ENCODE data around the gene GABRA1. TPM values are rescaled to one million over a fixed set of nuclear protein-coding genes. Genes with fewer than 3 reads are reported as not detected.

Gene GABRA1
- polyA plus RNA-seq, 2 of the 4 experiments (the other 2 are of a cell fraction), result not detected

DNA sequence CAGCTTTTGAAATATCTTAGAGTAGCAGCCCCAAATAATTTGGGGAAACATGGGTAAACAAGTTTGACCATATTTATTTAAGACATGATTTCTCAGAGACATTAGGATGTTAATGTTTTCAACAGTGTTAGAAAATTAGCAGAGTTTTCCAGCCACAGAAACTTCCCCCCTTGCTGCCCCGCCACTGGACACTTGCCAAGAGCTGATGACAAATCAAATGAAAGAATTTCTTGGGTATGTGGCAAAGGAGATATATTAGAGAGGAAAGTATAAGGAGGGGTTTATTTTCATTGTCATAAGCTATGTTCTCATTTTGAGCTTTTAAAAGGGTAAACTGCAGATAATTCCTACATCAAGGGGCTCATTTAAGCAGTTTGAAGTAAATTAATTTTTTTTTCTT lies 15.9 kb downstream of the GABRA1 start:
- DNase-seq (ENCODE audit: low read depth in 1 of 2, low spot score in 1 of 2), result no peak
- Histone ChIP-seq H3K4me3 (no peak overlapping the region), H3K27ac (no peak overlapping the region), H3K4me1 (no peaks in the 10 kb centered on the region), H3K9me3 (no peaks in the 10 kb centered on the region), H3K4me2 (no peak overlapping the region)
- POLR2A ChIA-PET, result no interaction called here
- no peak for FAIRE-seq
- ATAC-seq, result no peak
- 4% methylated on average over 1 of the region's 1 CpG for WGBS (ENCODE audit: missing lambda C conversion rate)
- no peak for TF ChIP-seq SREBF2 (IDR thresholded peaks at IDR 0.05)
- no peak for TF ChIP-seq CEBPB (IDR thresholded peaks at IDR 0.05)
- no peak for TF ChIP-seq REST (IDR thresholded peaks at IDR 0.05)
- TF ChIP-seq, protein P1, sequence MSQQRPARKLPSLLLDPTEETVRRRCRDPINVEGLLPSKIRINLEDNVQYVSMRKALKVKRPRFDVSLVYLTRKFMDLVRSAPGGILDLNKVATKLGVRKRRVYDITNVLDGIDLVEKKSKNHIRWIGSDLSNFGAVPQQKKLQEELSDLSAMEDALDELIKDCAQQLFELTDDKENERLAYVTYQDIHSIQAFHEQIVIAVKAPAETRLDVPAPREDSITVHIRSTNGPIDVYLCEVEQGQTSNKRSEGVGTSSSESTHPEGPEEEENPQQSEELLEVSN (IDR thresholded peaks at IDR 0.05; ENCODE audit: borderline replicate concordance, low read depth), result no peak
- TF ChIP-seq NPAS2 (CRISPR knock-in tag; IDR thresholded peaks at IDR 0.05; ENCODE audit: borderline replicate concordance), result no peak
- no peak for TF ChIP-seq MAX (IDR thresholded peaks at IDR 0.05)
- no peak for TF ChIP-seq FOSB (CRISPR knock-in tag; IDR thresholded peaks at IDR 0.05)
- no peak for TF ChIP-seq RFX5 (IDR thresholded peaks at IDR 0.05)
- TF ChIP-seq HOXB13 (CRISPR knock-in tag; IDR thresholded peaks at IDR 0.05; ENCODE audit: low read depth), result no peak
- TF ChIP-seq GATA3 (IDR thresholded peaks at IDR 0.05; ENCODE audit: borderline replicate concordance), result no peak
- CTCF ChIA-PET, result interaction anchor here (1.0 kb wide), 1 partner anchor 12 kb away, joined by 3 read pairs; no protein-coding TSS in a partner anchor

DNA sequence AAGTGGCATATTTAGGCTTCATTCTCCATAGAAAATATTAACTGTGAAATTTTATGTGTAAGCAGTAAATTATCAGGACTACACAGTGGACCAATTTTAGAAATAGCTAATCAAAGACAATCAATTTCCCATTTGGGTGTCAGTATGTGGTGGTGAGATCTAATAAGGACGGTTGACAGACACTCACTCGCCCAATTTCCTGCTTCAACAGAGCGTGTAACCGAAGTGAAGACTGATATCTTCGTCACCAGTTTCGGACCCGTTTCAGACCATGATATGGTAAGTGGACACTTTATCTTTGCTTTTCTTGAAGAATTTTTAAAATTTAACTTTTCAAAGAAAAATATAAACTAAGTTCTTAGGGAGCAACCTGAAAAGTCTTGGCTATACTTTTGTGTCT lies 17.6 kb downstream of the GABRA1 start:
- Histone ChIP-seq H3K4me1 (no peaks in the 10 kb centered on the region), H3K9me3 (no peaks in the 10 kb centered on the region), H3K4me3 (no peak overlapping the region), H3K4me2 (no peak overlapping the region), H3K27ac (no peak overlapping the region)
- CTCF ChIA-PET, result no interaction called here
- DNase-seq (ENCODE audit: low read depth in 1 of 2, low spot score in 1 of 2) (no peak), FAIRE-seq (no peak), ATAC-seq (no peak)
- TF ChIP-seq USF2 (IDR thresholded peaks at IDR 0.05), result no peak
- no peak for TF ChIP-seq EP300 (IDR thresholded peaks at IDR 0.05)
- no peak for TF ChIP-seq MAZ (IDR thresholded peaks at IDR 0.05; ENCODE audit: borderline replicate concordance, low read depth, low read length)
- TF ChIP-seq ZNF302 (CRISPR knock-in tag; IDR thresholded peaks at IDR 0.05), result no peak
- TF ChIP-seq PHF8 (IDR thresholded peaks at IDR 0.05; ENCODE audit: borderline replicate concordance, low read depth), result no peak
- TF ChIP-seq KDM1A (IDR thresholded peaks at IDR 0.05; ENCODE audit: low read depth), result no peak
- TF ChIP-seq NFE2L2 (conservative IDR thresholded peaks at IDR 0.05; ENCODE audit: low read length), result no peak
- no peak for TF ChIP-seq JUNB (IDR thresholded peaks at IDR 0.05)
- no peak for TF ChIP-seq HEYL (CRISPR knock-in tag; IDR thresholded peaks at IDR 0.05)
- TF ChIP-seq ATOH8 (CRISPR knock-in tag; IDR thresholded peaks at IDR 0.05; ENCODE audit: low read depth), result no peak
- no peak for TF ChIP-seq MAX (IDR thresholded peaks at IDR 0.05)
- TF ChIP-seq HES2 (IDR thresholded peaks at IDR 0.05), result no peak
- TF ChIP-seq POLR2A (IDR thresholded peaks at IDR 0.05; ENCODE audit: low read length), result no peak
- no peak for TF ChIP-seq NR3C1 (IDR thresholded peaks at IDR 0.05)
- TF ChIP-seq ESRRA (IDR thresholded peaks at IDR 0.05; ENCODE audit: borderline replicate concordance, low read length), result no peak
- TF ChIP-seq ZFP36 (IDR thresholded peaks at IDR 0.05; ENCODE audit: borderline replicate concordance, partially characterized antibody), result no peak
- 13% methylated on average over 7 of the region's 7 CpGs for WGBS (ENCODE audit: missing lambda C conversion rate)
- POLR2A ChIA-PET, result no interaction called here

Data from A549 (cell line).